HG02938 (cell line): ENCODE results near the gene DDX20.
A peak's percentile ranks its signal among the peaks of the same experiment; 100 is the strongest.
"Not testable (repeated sequence)": the region's sequence is repeated elsewhere in the genome, so short reads cannot be mapped to it uniquely, and the experiment has no call there.

ENCODE experiments used
- ATAC-seq: cut with Tn5 transposase; IDR thresholded peaks from one replicate; pipeline ENCODE4 v1.9.1; 2021; ENCODE audit warnings: mild to moderate bottlenecking, moderate library complexity; ENCODE audit not compliant: unreplicated experiment

The DDX20 gene

DNA sequence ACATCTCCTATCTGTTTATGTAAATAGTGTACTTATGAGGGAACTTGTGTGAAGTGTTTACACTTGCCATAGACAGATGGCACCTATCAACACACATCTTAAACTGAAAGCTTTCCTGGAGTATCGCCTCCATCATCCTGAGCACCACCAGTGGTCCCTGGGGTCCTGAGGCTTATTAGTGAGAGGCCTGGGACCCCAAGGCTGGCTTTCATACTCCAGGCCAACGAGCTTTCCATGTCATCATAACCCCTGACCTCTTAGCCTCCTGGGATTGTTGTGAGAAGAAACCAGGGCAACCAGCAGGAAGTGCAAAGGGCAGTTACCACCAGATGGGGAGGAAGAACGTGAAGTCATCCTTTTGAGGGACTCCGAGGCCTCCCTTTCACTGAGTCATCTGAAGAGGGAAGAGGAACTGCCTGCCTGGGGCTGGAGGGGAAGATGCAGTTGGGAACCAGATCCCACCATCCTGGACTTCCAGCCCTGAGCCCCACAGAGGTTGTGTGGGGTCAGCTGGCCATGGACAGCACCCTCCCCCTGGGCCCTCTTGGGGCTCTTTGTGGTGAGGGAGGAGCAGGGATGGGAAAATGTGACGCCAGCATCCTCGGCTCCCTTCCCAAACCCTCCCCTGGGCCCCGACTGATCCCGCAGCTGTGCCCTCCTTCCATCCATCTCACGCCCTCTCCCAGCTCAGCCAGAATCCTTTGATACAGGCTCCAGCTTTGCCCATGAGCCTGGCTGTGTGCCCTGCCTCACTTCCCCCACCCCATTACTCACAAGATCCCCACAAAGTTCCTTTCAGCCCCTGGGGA lies 22.3 kb upstream of the DDX20 start:
- no peak for ATAC-seq

DNA sequence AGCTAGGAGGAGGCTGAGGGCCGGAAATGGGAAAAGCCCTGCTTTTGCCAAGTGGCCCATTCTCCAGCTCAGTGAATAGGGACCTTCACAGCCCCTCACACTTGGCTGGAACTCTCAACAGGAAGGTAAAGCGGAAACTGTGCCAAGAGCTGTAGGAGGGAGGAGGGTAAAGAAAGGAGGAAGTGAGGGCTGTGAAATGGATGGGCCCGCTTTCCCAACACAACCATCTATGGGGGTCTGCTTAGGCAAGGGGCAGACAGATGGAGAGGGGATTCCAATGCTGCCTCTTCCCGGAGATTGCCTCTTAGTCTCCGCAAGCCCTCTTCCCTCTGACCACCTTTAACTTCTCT lies 21.7 kb upstream of the DDX20 start:
- ATAC-seq = no peak

DNA sequence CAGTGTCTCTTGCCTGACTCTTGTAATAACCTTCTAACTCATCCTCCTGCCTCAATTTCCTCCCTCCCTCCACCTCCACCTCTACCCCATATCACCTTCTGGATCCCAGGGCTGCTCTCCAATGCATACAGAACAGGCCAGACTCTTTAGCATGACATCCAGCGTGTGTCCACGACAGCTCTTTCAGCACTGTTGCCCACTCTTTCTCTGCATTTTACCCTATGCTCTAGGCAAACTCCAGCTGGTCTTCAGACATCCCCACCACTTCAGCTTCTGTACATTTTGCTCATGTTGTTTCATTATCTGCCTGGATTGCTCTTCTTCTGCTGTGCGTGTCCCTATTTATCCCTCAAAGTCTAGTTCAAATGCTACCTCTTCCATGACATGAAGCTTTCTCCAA lies 21.3 kb upstream of the DDX20 start:
- no peak for ATAC-seq

DNA sequence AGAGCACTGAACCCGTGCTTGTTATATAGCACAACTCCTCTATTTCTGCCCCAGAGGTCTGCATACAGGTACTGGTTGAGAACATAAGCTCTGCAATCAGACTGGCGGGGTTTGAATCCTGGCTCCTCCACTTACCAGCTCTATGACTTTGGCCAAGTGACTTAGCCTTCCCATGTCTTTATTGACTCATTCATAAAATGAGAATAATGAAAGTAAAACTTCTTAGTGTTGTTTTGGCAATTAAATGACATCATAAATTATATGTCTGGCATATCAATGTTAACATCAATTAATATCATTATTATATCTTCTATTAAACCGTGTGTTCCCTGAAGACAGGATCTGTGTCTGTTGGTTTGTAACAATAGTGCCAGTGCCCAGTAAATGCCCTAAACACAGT lies 20.8 kb upstream of the DDX20 start:
- ATAC-seq = no peak

DNA sequence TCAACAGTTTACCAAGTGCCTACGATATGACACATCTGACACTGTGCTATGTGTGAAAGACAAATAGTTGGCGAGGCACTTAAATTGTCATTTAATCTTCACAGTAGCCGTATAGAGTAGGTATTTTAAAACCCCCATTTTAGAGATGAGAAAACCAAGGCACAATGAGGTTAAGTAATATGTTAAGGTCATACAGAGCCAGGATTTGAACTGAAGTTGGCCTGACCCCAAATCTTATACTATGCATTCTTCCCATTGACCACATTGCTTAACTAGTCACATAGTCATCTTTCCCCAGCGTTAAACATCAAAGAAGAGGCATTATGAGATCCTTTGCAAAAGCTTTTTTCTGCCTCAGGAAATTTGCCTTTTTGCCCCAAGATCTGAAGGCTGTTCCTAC lies 20.4 kb upstream of the DDX20 start:
- no peak for ATAC-seq

DNA sequence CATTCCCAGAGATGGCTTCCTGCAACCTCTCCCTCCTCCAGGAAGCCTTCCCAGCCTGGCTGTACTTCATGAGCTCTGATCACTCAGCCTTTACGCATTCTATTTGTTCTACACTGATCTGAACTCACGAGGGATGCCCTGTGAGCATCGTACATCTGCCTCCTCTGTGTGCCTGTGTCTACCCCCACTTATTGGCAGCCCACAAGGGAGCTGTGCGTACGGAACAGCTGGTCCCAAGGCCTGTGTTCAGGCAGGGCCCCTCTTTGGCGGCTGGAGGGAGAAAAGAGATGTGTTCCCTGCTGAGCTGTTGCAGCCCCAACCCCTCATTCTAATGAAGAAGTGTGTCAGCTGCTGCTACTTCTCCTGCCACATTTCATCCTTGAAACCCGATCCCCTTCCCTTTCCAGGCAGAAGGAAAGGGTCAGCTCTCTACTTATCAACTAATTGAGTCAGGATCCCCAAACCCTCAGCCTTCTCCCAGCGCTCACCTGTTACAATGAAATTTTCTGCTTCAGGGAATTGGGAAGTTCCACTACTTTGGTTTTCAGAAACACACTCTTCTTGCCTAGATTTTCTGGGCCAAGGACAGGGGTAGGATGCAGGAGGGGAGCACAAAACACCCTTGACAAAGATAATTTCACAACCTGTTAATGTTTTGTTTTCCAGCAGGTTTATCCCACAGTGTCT lies 19.7 kb upstream of the DDX20 start:
- no peak for ATAC-seq

DNA sequence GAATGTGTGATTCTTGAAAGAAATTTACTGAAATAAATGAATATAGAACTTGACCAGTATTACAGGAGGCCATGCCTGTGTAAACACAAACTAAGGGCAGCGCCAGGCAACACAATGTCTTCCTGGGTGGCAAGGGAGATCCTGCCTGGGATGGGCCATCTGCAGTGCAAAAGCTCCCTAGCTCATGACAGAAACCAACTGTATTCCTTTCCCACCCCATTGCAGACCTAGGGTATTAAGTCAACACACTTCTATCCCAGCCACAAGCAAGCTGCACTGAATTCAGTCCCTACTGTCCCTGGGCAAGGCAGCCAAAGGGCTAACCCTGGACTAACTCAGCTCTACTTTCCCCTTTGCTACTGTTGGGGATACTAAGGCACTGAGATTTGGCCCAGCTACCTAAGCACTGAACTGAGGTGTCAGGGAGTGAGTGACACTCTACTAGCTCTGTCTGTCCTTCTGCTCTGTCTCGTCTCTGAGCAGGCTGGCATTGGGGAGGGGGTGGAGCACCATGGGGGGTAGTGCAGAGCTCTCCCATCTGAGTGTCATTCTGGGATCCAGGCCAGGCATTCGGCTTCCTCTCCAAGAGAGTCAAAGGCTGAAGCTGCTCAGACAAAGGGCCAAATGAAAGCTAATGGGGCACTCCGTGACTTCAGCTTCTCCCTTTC lies 19.0 kb upstream of the DDX20 start:
- no peak for ATAC-seq

DNA sequence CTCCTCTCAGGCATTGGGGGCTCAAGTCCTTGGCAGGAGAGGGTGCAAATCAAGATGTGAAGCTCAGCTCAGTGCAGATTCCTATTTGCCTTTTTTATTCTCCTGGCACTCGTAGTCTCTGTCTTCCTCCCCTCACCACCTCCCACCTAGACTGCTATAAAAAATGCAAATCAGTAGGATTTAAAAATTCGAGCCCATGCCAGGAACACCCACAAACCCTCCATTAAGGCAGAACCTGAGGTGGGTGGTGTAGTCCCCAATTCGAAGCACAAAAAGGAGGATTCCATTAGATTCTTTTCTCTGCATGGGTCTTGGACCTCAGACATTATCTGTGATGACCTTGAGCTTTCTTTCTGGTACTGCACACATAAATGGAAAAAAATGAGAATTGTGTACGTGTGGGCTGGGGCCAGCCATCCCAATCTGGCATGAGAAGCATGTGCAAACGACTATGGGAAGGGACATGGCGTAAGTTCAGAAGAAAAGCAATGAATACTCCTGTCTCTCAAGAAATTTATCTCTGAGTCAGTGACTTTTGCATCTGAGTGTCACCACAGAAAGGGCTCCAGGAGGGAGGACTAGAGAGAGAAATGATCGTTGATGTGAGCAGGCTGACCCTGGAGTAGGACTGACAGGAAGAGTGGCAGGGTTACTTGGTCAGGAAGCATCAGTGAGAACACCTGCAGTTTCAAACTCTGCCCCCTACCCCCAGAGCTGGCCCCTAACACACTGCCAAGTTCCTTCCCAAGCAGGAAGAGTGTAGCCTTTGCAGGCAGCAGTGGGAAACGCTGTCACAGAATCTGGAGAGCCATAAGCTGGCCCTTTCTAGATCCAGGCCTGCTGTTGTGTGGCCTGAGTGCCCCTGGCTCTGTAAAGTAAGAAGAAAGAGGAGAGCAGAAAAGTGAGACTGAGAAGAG lies 18.2 kb upstream of the DDX20 start:
- ATAC-seq = no peak

DNA sequence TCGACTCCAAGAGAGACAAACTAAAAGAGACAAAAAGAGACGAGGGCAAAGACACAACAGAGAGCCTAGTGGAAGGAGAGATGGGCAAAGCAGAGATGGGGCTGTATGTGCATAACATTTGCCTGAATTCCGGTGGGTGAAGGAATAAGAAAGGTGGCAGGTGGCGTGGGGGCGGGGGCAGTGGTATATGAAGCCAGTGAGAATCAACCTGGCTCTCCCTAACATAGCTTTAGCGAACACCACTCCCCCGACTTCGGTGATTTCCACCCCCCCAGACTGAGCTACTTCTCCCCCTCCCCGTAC lies 17.6 kb upstream of the DDX20 start:
- no peak for ATAC-seq

DNA sequence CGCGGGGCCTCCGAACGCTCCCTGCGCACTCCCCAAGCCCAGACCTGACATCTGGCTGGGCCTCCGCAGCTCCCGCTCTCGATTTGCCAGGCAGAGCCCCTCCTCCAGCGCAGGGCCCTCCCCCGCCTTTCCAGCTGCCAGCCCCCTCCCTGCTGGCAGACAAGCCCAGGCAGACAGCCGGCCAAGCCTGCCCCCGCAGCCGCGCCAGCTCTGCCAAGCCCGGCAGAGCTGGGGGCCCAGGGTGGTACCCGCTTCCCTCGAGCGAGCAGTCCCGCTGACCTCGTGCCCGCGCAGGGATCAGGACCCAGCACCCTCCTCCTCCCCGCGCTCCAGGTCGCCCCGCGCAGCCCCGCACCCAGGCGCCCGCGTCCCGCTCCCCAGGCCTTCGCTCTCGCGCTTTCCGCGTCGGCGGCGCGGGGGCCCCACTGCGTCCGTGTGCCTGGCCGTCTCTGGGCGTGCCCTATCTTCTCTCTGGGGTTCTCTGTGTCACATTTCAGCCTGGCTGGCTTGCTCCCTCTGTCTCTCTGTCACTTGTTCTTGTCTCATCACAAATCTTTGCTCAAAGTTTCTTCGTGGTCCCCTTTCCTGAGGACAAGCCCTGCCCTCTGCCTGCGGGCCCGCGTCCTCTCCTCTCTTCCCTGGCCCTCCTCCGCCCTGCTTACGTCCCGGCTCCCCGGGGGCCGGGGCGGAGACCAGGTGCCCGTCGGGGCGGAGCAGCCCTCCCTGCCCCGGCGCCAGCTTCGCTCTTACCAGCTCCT lies 17.1 kb upstream of the DDX20 start:
- ATAC-seq = peak; percentile 43

DNA sequence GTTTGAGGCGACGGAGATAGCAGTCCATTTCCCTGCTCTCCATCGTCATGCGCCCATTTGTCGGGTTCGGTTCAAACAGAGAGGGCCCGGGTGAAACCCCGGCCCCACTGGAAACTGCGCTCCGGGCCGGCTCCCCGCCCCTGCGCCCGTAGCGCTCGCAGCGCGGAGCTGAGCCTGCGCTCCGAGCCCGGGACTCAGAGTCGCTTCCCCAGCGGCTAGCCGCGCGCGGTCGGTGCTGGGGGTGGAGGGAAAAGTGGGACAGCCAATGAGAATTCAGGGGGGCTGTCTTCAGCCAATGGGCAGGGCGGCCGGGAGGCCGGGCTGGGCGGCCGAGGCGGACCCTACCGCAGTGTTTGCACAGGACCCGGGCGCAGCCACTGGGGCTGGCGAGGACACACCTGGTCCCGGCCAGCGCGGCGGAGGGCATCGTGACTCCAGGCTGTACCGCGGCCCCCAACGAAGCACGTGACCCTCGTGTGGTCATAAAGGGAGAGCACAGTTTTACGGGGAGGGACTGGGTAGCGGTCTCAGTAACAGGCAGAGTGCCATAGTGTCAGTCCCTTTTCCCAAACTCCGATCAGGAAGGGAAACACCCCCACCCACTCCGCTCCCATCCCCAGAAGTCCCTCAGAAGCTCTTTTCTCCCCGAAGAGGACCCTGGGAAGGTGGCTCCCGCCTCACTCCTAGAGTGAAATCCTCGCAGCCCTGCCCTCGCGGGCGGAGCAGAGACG lies 16.3 kb upstream of the DDX20 start, which contains the start of gene INKA2:
INKA2 (minus strand) TSS at position 202 of the 731 bp plus-strand sequence; CDS start at position 49, 153 bp downstream.
- ATAC-seq = peak; percentile 74

DNA sequence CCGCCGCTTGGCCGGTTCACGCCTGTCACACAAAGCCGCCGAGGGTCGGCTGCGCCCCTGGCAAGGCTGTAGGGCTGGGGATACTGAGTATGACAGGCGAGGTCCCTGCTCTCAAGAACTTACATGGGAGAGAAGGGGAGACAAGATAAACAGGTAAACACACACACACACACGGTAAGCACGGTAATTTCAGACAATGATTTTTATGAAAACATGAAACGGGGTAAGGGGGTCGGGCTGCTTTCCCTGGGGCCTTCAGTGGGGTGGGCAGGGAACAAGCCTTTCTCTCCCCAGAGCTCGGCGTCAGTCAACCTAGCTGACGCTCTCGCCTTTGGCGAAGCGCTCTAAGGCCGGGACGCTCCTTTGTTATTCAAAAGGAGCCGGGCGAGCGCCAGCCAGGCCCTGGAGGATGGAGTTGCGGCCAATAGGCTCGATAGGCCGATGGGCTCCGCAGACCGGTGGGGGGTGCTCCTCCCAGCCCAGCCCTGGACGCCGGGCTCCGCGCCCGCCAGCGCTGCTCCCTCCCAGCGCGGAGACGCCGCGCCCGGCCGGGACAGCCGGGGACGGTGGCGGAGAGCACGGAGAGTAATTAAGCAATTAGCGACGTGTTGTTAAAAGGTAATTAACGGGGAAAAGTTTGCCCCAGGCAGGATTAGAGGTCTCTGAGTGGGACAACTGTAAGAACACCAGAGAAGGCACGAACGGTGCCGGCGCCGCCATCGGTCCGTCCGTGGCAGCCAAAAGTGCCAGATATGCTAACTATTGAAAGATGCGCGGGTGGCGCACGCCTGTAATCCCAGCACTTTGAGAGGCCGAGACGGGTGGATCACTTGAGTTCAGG lies 15.6 kb upstream of the DDX20 start:
- ATAC-seq = no peak

DNA sequence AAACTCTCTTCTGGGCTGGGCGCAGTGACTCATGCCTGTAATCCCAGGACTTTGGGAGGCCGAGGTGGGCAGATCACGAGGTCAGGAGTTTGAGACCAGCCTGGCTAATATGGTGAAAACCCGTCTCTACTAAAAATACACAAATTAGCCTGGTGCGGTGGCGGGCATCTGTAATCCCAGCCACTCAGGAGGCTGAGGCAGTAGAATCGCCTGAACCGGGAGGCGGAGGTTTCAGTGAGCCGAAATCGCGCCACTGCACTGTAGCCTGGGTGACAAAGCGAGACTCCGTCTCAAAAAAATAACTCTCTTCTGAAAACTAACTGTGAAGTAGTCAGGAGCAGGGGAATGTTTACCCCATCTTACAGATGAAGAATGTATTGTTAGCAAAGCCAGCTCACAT lies 13.4 kb upstream of the DDX20 start:
- ATAC-seq = not testable (repeated sequence)

DNA sequence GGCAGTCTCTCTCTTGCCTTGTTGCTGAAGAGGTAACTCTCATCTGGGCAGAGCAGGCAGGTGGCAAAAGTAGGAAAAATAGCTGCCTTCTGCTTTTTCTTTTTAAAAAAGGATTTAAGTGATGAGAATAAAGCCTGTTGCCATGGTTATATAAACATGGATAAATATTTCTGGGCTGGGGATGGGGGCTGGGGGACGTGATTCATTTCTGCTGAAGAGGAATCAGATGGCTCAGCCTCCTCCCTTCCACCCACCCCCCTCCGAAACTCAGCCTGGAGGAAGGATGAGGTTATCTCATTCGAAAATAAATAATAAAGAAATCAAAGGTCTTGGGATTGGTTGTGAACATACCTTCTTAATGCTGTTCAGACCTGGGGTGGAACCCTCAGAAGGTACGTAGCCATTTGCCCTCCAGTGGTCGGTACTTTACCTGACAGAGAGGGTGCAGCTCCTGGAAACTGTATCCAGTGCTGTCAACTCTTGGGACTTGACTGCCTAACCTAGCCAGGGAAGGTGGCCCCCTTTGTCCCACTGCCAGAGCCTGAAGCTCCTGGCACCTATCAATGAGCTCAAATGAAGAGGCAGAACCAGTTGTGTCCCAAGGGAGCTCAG lies 12.7 kb upstream of the DDX20 start:
- no peak for ATAC-seq

DNA sequence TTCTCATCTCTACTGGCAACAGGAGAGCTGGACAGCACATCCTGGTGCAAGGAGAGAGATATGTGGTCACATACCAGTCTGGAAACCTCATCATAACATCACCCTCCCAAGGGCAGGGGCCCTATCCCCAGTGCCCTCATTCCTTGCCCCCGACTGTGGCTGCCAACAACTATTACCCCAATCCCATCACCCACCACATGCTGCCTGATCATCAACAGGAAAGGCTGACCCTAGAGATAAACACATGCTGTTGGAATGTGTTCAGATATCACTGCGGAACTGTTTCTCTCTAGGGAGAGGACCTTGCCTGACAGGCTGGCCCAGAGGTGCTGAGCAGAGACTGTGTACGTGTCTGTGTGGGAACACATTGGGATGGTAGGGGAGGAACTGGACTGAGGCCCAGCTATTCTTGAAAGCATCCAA lies 12.0 kb upstream of the DDX20 start:
- no peak for ATAC-seq

DNA sequence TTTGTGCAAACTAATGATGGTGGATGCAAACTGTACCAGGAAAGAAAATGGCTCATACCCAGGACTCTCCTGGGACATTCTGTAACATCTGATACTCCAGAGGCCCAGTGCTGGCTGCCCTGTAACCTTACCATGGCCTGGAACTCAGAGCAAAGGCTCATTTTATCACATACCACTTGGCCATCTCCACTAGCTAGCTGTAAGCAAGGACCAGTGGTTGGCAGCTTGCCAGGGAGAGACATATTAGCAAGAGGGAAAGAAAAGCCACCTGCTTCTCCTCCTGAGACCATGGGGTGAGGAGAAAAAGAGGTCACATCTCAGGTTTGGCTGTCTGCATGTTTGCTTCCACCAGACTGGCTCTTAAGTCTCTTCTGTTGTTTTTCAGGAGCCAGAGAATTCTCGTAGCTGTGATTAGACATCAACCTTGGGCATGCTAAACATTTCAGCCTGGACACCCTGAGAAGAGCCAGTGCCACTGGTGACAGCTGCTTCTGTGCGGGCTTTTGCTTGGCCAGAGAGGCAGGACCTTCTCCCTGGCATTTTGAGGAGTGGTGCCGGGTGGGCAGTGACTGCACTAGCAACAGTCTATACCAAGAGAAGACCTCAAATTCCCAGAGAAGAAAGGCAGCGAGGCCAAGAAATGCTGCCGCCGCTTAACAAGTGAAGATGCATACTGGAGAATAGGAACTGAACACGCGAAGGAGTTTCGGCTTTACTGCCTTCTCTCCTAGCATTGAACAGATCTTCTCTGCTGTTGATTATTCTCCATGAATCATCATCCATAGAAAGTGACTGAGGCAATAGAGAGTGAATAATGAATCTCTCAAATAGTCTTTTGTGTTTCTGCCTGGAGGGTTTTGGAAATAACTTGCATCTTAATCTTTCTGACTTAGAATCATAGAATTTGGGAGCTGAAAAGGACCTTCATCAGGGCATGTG lies 9.8 kb upstream of the DDX20 start:
- no peak for ATAC-seq

DNA sequence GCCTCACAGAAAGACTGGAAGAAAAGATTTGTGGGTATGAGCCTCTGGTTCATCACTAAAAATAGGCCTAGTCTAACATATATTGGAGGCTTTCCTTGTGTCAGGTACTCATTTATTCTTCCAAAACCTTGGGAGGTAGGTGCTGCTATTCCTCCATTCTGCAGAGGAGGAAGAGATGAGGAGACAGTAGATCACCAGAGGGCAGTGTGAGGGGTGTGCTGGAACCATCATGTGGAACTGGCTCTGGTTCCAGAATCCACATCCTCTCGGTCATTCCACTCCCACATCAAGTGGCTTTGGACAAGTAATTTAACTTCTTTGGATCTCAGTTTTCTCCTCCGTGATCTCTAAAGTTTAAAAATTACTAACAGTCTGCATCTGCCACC lies 9.1 kb upstream of the DDX20 start:
- no peak for ATAC-seq
